HG03159 (cell line): ENCODE measurements around the gene FGF12.
A peak's percentile ranks its signal among the peaks of the same experiment; 100 is the strongest.

Source experiments
- ATAC-seq: cut with Tn5 transposase; IDR thresholded peaks from one replicate; pipeline ENCODE4 v1.9.1; 2021; ENCODE audit warnings: mild to moderate bottlenecking, moderate library complexity; ENCODE audit not compliant: unreplicated experiment

The FGF12 gene

GRCh38 chr3:192219926-192220325 lies 507.4 kb downstream of the FGF12 start:
- no peak for ATAC-seq

- no peak for ATAC-seq
Measured at GRCh38 chr3:192216067-192216466, 511.3 kb downstream of the FGF12 start.

DNA sequence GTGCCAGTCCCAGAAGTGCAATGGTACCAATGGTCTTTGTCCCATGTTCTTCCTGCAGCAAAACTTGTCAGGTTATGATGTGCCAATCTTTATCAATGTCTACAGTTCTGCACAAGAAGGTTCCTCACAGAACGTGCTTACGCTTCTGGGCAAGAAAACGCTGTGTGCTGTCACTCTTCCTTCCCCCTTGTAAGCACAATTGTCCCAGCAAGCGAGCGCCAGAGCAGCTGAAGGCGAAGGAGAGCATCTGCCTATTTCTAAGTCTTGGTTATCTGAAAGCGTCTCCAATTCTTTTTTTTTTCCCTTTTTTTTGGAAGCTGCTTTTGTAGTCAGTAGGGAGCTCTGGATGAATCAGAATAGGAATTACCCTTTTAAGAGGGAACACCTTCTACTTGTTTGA lies 514.4 kb downstream of the FGF12 start:
- ATAC-seq, result no peak

DNA sequence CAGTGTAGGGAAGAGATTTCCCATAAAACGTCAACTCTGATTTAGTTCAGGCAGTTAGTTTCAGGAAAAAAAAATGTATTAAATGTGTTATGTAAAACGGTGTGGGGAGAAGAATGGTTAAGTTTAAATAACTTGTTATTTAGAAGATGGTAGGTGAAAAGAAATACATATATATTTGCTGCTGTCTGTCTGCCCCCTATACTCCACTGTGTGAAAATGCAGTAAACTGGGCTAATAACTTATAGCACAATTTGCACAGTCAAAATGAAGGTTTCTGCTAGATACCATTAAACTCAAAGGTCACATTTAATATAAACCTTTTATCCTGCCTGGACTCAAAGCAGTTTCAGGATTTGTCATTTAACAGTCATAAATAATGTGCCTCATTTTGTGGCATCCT lies 515.0 kb downstream of the FGF12 start:
- ATAC-seq, result peak; percentile 56

GRCh38 chr3:192207651-192208050 lies 519.7 kb downstream of the FGF12 start:
- ATAC-seq, result no peak

GRCh38 chr3:192207239-192207638 lies 520.1 kb downstream of the FGF12 start:
- ATAC-seq, result no peak

- no peak for ATAC-seq
Measured at GRCh38 chr3:192194085-192194484, 533.3 kb downstream of the FGF12 start.

DNA sequence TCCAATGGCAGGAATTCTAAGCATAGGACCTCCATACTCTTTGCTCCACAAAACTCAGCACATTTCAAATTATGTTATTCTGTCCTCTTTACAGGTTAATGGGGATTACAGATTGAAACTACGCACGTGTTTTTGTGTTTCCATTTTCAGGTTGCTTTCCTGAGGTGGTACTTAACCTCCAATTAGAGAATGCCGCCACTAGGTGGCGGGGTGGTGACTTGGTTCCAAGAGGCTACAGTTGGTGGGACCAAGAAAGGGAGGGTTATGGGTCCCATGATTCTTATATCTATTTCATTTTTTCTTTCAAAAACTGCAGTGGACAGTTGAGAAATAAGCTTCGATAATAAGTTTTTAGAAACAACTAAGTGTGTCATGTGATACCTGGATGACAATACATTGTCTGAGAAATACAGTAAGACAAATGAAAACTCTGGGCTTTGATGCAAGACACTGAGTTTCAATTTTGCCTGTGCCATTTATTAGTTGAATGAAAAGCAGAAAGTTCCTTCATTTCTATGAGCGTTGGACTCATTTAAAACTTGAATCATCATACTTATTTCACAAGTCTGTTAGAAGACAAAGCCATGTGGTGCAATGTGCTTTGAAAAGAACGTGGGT lies 539.0 kb downstream of the FGF12 start:
- peak; percentile 97 for ATAC-seq

- no peak for ATAC-seq
Measured at GRCh38 chr3:192187485-192188051, 539.8 kb downstream of the FGF12 start.

DNA sequence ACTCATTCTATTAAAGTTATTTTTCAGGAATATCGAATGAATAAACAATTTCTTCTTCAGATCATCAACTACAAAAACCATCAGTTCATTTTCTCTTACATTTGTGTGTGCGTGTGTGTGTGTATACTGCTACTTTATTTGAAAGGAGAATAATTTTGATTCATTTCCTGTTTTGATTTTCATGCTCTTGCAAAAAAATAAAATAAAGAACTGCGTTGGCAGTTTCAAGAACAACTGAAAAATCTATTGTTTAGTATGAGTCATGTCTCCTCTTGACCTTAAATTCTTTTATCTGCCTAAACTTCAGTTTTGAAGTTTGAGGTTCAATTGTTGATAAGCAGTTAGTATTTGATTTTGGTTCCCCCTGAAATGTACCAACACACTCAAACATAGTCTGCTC lies 540.8 kb downstream of the FGF12 start:
- no peak for ATAC-seq

DNA sequence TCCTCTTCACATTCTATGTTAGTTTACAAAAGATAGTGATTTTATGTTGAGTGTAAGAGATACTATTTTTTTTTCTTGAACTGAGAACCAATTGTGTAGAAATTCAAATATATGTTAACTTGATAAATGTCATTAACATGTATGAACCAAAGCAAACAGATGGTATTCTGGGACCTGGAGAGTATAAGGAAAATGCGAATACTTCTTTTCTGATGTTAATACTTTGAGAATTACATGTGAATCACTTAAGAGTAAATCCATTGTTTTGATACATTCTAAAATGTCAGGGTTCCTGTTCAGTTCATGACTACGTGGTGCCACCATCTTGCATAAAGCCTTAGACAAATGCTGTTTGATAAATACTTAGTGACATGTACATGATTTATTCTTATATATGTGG lies 541.3 kb downstream of the FGF12 start:
- ATAC-seq, result no peak

DNA sequence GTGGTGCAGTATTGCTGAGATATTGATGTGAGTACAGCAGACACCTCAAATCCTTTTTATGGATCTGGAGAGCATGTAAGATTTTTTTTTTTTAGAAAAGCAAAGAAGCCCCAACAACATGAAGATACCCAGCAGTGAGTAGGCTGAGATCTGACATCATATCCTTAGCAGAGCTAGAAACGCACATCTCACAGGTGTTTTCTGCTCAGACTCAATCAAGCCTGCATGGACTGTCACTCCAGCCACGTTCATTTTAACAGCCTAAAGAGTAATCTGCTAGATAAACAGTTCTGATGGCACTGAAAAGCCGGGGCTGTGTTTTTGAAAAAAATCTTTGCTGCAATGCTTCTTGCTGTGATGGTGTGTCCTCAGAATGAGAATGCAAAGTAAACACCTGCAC lies 544.2 kb downstream of the FGF12 start:
- no peak for ATAC-seq

GRCh38 chr3:192181151-192181550 lies 546.2 kb downstream of the FGF12 start:
- ATAC-seq, result no peak

GRCh38 chr3:192177383-192177782 lies 550.0 kb downstream of the FGF12 start:
- no peak for ATAC-seq

GRCh38 chr3:192174283-192174682 lies 553.1 kb downstream of the FGF12 start:
- ATAC-seq, result no peak

DNA sequence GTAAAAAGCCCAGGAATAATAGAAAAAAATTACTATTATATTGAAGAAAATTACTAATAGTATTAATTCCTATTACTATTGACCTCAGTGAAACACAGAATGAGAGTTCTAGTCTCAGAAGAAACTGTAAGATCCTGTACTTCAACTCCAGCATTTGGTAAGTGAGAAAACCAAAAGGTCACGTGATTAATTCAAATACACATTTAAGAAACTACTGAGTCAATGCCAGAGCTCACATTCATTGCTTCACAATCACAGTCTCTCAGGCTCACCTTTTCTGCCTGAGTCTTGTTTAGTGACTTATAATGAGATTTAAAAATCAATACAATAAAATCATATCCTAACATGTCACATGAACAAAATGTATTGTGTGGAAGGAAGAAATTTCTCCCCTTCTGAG lies 556.1 kb downstream of the FGF12 start:
- ATAC-seq, result no peak

DNA sequence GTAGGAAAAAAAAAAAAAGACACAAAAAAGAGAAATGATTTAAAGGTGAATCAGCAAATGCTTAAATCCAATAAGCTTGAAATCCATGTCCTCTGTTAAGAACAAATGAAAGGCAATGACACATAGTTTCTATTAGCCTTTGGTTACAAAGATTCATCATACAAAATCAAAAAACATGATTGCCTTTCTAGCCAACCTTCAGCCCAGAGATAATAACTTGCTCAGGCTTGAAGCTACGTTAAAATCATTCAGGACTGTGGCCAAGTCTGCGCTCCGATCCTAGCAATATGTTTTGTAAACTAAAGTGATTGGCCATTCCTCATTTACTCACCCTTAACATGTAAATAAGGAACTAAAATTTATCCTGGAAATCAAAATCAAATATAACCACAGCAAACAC lies 556.7 kb downstream of the FGF12 start:
- ATAC-seq, result no peak

- ATAC-seq, result no peak
Measured at GRCh38 chr3:192170031-192170430, 557.3 kb downstream of the FGF12 start.

- no peak for ATAC-seq
Measured at GRCh38 chr3:192169332-192169915, 557.9 kb downstream of the FGF12 start.

- ATAC-seq, result no peak
Measured at GRCh38 chr3:192168202-192168601, 559.1 kb downstream of the FGF12 start.

GRCh38 chr3:192165552-192165951 lies 561.8 kb downstream of the FGF12 start:
- ATAC-seq, result no peak

DNA sequence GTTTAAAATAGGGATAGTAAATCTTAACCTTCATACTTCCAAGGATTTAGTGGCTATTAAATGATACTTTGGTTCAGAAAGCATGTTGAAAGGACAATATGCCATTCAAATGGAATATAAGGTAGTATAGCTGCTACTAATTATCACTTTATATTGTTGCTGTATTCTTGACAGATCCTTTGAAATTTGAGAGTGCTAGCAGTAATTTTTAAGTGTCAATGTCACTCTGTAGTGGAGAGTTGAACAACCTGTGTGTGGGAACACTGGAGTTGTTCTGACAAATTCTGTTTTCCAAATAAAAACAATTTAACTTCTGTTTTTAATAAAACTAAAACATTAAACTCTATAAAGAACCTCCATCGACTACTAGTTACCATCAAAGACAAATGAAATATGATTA lies 565.7 kb downstream of the FGF12 start:
- ATAC-seq, result no peak

DNA sequence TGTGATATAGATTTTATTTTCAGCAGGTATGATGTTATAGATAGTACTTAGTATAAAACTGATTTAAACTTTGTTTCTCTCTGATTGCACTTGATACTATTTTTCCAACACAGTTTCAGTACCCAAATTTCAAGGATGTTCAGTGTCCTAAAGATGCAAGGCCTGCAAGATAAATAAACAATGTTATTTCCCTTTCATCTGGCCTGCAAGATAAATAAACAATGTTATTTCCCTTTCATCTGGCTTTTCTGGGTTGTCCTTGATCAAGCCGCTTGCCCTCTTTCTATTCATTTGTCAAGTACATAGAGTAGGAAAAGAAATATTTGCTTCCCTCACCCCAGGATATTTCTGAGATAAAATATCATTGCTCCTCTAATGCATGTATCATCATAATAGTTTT lies 571.0 kb downstream of the FGF12 start:
- ATAC-seq, result no peak
